Measurements from ENCODE around the gene NPAS3. TPM values are rescaled to one million over a fixed set of nuclear protein-coding genes. Genes with fewer than 3 reads are reported as not detected.

NPAS3 gene
- total RNA-seq, 1 donor from 2014 or later, result 2.4 TPM

GRCh38 chr14:33781236-33781635 is 842.6 kb downstream of the NPAS3 start:
- DNase-seq, result no peak
- Mint-ChIP-seq H3K4me1 (ENCODE audit: low read depth, unreplicated experiment) (peaks cover 18% of the 10 kb centered on the region), H3K36me3 (ENCODE audit: unreplicated experiment) (no peaks in the 10 kb centered on the region), H3K9me3 (ENCODE audit: unreplicated experiment) (peaks cover 6% of the 10 kb centered on the region), H3K27ac (ENCODE audit: unreplicated experiment) (no peak overlapping the region), H3K27me3 (ENCODE audit: unreplicated experiment) (no peaks in the 10 kb centered on the region), H3K4me3 (ENCODE audit: unreplicated experiment) (no peak overlapping the region)
- no peak for TF ChIP-seq CTCF (IDR thresholded peaks at IDR 0.05; ENCODE audit: partially characterized antibody, unreplicated experiment)

DNA sequence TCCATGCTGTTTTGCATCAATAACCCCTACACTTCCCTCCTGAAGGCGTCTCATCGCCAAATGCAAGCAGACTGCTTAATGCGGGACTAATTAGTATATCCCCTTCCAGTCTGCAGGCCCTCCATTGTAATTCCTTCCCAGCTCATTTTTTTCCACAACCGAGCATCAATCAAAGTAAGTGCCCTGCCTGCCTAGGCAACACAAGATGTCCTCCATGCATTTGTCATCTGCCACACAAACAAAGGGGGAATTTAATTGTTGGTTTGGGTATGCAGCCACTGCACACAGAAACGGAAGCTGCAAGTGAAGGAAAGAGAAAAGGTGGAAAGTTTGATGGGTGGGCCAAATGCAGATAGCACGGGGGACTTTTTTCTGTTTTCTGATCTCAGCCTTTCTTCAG is 844.2 kb downstream of the NPAS3 start:
- Mint-ChIP-seq H3K9me3 (ENCODE audit: unreplicated experiment) (peaks cover 6% of the 10 kb centered on the region), H3K27me3 (ENCODE audit: unreplicated experiment) (no peaks in the 10 kb centered on the region), H3K27ac (ENCODE audit: unreplicated experiment) (no peak overlapping the region), H3K4me1 (ENCODE audit: low read depth, unreplicated experiment) (peaks cover 21% of the 10 kb centered on the region), H3K36me3 (ENCODE audit: unreplicated experiment) (no peaks in the 10 kb centered on the region), H3K4me3 (ENCODE audit: unreplicated experiment) (no peak overlapping the region)
- TF ChIP-seq CTCF (IDR thresholded peaks at IDR 0.05; ENCODE audit: partially characterized antibody, unreplicated experiment), result no peak
- no peak for DNase-seq

- Mint-ChIP-seq H3K9me3 (ENCODE audit: unreplicated experiment) (peaks cover 4% of the 10 kb centered on the region), H3K27ac (ENCODE audit: unreplicated experiment) (no peak overlapping the region), H3K27me3 (ENCODE audit: unreplicated experiment) (no peaks in the 10 kb centered on the region), H3K4me1 (ENCODE audit: low read depth, unreplicated experiment) (peaks cover 25% of the 10 kb centered on the region), H3K4me3 (ENCODE audit: unreplicated experiment) (no peak overlapping the region), H3K36me3 (ENCODE audit: unreplicated experiment) (no peaks in the 10 kb centered on the region)
- TF ChIP-seq CTCF (IDR thresholded peaks at IDR 0.05; ENCODE audit: partially characterized antibody, unreplicated experiment), result no peak
- DNase-seq, result no peak
Measured at GRCh38 chr14:33786091-33786825, 847.6 kb downstream of the NPAS3 start.

DNA sequence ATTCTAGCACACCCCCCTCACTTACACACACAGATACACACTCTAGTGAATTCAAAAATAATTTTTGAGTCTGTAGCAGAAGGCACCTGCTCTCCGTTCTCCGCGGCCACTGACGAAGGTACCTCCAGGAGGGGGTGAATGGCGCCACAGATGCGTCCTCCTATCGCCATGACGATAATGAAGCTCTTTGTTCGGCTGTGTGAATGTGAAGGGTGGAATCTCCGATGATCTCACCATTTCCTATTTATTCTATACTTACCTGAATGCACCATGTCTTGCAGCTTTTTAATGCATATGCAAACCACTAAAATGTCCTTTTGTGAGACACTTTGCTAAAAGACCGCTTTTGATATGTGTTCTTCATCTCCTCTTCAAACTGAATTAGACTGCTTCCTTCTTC is 849.5 kb downstream of the NPAS3 start:
- no peak for TF ChIP-seq CTCF (IDR thresholded peaks at IDR 0.05; ENCODE audit: partially characterized antibody, unreplicated experiment)
- Mint-ChIP-seq H3K27me3 (ENCODE audit: unreplicated experiment) (no peaks in the 10 kb centered on the region), H3K4me1 (ENCODE audit: low read depth, unreplicated experiment) (peaks cover 26% of the 10 kb centered on the region), H3K27ac (ENCODE audit: unreplicated experiment) (no peak overlapping the region), H3K4me3 (ENCODE audit: unreplicated experiment) (no peak overlapping the region), H3K9me3 (ENCODE audit: unreplicated experiment) (peaks cover 3% of the 10 kb centered on the region), H3K36me3 (ENCODE audit: unreplicated experiment) (no peaks in the 10 kb centered on the region)
- no peak for DNase-seq

GRCh38 chr14:33790996-33791395 is 852.3 kb downstream of the NPAS3 start:
- H3K27me3 Mint-ChIP-seq (ENCODE audit: unreplicated experiment), result no peaks in the 10 kb centered on the region
- no peaks in the 10 kb centered on the region for H3K9me3 Mint-ChIP-seq (ENCODE audit: unreplicated experiment)
- H3K4me1 Mint-ChIP-seq (ENCODE audit: low read depth, unreplicated experiment), result peaks cover 16% of the 10 kb centered on the region
- H3K36me3 Mint-ChIP-seq (ENCODE audit: unreplicated experiment), result no peaks in the 10 kb centered on the region
- DNase-seq, result no peak
- H3K4me3 Mint-ChIP-seq (ENCODE audit: unreplicated experiment), result no peak overlapping the region
- TF ChIP-seq CTCF (IDR thresholded peaks at IDR 0.05; ENCODE audit: partially characterized antibody, unreplicated experiment), result no peak
- H3K27ac Mint-ChIP-seq (ENCODE audit: unreplicated experiment), result no peak overlapping the region

Measured in glutamatergic neuron (in vitro differentiated cells).